Adipose tissue (tissue), 3 donors: Measurements from ENCODE around the gene ATG4C. TPM values are rescaled to one million over a fixed set of nuclear protein-coding genes. Genes with fewer than 3 reads are reported as not detected.
"Not testable (repeated sequence)": the region's sequence is repeated elsewhere in the genome, so short reads cannot be mapped to it uniquely, and the experiment has no call there.

Experiments used
- H3K27ac ChIP-seq: one replicate; pipeline ENCODE4 v1.5.1; 2013; ENCODE audit warnings: low read depth, low read length
- WGBS, 3 donors: extraction: QIAGEN DNeasy Blood & Tissue Kit; methylation state at CpG; one replicate each; pipeline ENCODE4 v1.1.7; 2013; 5-methylcytosine and 5-hydroxymethylcytosine counted together
- polyA plus RNA-seq, 3 donors: library from polyadenylated mRNA; stranded (reverse); fragments of 200-250 nt; gene quantifications; one replicate each; pipeline ENCODE4 v1.2.3, GENCODE V29; 2013
- donor health status: healthy with polysubstance abuse.
- donor health status: Bipolar disorder and iron deficiency.
- donor health status: healthy.

The ATG4C gene
- polyA plus RNA-seq, 3 donors, result 2.0 to 10.2 (median 5.3) TPM

DNA sequence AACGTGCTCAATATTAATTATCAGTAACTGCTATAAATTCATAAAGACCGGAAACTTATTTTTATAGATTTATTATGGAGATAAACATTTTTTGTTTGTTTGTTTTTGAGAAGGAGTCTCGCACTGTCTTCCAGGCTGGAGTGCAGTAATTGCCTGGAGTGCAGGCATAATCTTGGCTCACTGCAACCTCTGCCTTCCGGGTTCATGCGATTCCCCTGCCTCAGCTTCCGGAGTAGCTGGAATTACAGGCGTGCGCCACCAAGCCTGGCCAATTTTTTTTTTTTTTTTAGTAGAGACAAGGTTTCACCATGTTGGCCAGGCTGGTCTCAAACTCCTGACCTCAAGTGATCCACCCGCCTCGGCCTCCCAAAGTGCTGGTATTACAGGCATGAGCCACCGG is 15.4 kb upstream of the ATG4C start:
- not testable (repeated sequence) for H3K27ac ChIP-seq
- WGBS, 3 donors, result 82 to 89% (median 88%) methylated on average over 11 of the region's 11 CpGs

DNA sequence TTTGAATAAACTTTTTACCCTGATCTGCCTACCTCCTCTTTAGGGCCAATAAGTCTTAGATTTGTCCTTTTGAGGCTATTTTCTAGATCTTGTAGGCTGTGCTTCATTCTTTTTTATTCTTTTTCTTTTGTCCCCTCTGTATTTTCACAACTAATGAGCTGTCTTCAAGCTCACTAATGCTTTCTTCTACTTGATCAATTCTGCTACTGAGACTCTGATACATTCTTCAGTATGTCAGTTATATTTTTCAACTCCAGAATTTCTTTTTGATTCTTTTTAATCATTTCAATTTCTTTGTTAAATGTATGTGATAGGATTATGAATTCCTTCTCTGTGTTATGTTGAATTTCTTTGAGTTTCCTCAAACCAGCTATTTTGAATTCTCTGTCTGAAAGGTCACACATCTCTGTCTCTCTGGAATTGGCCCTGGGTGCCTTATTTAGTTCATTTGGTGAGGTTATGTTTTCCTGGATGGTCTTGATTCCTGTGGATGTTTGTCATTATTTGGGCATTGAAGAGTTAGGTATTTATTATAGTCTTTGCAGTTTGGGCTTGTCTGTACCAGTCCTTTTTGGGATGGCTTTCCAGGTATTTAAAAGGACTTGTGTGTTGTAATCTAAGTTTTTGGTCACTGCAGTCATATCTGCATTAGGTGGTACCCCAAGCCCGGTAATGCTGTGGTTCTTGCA is 11.2 kb upstream of the ATG4C start:
- H3K27ac ChIP-seq, result no peak overlapping the region
- 85 to 98% (median 95%) methylated on average over 1 of the region's 1 CpG for WGBS, 3 donors

DNA sequence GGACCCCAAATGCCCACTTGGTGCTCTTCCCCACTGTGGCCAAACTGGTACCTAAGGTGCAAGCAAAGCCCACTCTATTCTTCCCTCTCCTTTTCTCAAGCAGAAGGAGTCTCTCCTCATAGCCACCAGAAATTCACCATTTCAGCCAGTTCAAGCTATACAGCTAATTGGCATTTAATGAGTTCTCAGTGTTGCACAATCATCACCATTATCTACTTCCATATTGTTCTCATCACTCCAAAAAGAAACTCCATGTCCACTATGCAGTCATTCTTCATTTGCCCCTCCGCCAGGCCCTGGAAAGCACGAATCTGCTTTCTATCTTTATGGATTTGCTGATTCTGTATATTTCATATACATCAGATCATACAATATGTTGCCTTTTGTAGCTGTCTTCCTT is 9.9 kb upstream of the ATG4C start:
- 76 to 86% (median 84%) methylated on average over 2 of the region's 2 CpGs for whole genome bisulfite sequencing, 3 donors
- no peak overlapping the region for H3K27ac ChIP-seq

DNA sequence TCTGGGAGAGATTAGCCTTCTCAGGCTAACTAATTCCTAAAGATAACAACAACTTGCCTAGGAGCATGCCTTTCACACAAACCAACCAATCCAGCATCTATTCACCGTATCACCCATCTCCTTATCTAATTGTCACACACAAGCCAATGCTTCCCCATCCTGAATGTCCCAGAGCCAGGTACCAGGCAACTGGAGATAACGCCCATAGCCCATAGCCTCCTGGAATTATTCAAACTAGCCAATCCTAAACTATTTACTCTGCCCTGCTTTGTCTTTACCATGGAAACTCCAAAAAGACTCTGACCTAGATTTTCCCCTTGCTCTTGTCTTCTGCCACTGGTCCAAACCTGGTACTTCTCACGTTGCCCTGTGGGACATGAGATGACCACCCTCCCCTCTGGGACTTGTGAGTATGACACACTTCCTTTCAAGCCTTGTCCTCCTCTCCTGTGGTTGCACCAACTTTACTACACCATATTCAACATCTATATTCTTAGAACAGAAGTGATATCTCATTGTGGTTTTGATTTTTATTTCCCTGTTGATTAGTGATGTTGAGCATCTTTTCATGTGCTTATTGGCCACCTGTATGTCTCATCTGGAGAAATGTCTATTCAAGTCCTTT is 8.8 kb upstream of the ATG4C start:
- WGBS, 3 donors, result 64 to 78% (median 75%) methylated on average over 3 of the region's 3 CpGs
- H3K27ac ChIP-seq, result no peak overlapping the region

DNA sequence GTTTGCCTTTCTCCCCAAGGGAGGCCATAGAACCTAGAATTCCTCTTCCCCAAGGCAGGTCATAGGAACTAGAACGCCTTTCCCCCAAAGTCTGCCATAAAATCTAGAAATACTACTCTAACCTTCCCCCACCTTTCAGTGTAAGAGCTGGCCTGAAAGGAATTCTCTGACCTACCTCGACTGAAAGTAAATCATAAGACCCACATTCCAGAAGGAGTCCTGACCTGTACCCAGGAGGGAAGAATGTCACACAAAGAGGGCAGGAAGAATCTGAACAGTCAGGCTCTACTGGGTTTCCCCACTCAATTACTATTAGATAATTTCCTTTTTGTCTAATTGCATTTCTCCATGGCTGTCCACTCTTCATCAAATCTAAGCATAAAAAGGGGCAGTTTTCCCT is 5.7 kb upstream of the ATG4C start:
- 51 to 57% (median 55%) methylated on average over 2 of the region's 2 CpGs for WGBS, 3 donors
- H3K27ac ChIP-seq, result no peak overlapping the region

DNA sequence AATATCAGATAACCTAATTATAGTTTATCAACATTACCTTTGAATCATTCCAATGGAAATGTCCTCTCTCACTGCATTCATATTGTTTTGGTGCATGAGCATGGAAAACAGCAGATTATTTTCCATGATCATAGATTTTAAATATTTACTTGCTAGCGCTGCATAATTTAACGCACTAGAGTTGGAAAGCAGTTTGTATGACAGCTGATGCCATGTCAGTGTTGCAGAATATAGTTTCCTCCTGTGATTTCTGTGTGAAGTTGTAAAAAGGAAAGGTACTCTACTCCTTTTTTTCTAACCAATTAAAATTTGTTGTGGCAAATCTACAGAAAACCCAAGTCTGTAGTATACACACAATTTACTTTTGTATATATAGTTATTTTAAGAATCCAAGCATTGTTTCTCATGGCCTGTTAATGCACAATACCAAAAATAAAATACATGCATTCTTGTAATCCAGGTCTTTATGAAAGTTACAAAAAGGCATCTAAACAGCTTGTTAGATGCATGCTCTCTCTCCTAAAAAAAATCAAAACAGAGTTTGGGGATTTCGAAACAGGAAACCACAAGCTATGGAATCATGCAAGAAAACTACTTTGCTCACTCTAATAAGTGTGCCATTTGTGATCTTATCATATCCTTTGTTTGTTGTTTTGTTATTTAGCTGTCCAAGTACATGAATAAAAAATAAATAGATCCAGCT is 1.9 kb upstream of the ATG4C start:
- H3K27ac ChIP-seq, result no peak overlapping the region
- 60 to 71% (median 71%) methylated on average over 3 of the region's 3 CpGs for WGBS, 3 donors

DNA sequence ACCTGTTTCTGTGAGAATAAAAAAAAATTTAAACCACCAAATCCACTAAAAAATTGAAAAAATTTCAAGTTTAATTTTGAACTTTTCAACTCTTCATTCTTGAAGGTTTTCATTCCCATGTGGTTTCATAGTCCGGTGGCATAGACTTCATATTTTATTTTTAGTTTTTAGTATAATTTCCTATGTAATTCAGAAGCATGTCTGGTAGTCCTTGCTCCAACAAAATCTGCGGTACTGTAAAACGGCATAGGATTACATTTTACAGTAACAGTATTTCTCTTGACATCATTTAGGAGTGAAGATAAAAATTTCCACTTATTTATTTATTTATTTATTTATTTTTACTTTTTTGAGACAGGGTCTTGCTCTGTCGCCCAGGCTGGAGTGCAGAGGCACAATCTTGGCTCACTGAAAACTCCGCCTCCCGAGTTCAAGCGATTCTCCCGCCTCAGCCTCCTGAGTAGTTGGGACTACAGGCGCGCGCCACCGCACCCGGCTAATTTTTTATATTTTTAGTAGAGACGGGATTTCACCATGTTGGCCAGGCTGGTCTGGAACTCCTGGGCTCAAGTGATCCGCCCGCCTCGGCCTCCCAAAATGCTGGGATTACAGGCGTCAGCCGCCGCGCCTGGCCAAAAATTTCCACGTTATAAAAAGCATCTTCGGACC is 1.3 kb upstream of the ATG4C start:
- not testable (repeated sequence) for H3K27ac ChIP-seq
- WGBS, 3 donors, result 87 to 91% (median 89%) methylated on average over 23 of the region's 23 CpGs

DNA sequence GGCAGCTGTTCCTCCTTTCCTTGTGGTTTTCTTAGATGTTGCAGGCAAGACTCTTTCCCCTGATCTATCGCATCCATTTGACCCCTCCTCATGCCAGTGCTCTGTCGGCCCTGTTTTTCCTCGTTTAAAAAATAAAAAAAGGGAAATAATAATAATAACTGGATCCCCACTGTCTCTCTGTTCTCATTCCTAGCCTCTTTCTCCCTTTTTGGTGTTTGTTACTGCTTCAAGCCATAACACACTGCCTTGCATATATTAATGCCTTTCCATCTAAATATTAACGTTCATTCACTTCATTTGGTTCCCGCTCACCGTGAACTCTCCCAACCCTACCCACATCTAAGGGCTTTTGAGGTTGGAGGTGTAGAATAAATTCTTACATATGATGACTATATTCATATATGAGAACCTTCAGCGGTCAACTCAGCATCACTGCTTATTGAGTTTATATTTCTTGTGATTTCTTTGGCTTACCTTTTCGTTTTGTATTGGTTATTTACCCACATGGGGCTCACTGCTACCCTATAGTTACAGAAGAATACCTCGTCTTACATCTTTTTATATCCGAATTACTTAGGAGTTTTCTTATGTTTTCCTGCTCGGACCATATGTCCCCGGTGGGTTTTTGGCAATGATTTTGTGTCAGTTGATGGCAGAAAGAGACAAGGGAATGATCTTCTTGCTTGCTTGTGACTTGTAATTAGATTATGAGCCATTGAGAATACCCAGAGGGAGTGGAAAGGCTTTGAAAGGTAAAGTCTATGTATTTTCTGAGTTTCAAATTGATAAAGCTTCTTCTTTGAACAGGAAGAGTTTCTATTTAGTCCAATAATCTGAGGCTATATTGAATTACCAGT is 805 bp downstream of the ATG4C start:
- H3K27ac ChIP-seq, result no peak overlapping the region
- 6 to 15% (median 15%) methylated on average over 12 of the region's 12 CpGs for WGBS, 3 donors

DNA sequence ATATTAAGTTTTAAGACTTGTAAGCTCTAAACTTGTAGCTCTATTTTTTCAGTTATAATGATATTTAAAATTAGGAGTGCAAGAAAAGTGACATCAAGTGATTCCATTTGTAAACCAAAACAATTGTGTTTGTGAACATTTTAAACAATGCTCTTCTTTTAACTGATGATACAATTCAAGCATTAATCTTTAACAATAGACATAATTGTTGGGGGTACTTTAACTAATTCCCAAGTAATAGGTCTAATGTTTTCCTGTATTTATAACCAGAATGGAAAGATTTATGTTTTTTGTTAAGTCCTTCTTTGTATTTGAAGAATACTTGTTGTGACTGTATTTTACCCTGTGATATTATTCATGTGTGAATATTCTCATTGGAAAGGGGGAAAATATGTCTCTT is 6.8 kb downstream of the ATG4C start:
- no peak overlapping the region for H3K27ac ChIP-seq

DNA sequence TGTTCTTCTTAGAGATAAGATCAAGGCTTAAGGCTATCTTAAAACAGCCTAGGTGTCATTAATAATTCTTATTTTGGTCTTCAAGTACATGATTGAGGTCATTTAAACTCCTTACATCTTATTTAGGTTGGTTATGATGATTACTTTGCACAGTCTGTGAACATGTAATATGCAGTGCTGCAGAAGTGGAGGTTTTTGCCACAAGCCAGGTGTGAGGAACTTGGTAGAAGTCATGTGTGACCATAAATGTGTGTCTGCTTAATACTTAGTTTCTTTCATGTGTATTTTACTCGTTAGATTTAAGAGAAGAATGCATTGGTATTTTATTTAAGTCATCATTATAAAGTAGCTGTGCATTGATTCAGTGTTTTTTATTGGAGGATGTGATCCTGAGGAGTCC is 10.1 kb downstream of the ATG4C start:
- H3K27ac ChIP-seq, result no peak overlapping the region
- WGBS, 3 donors, result 63 to 79% (median 77%) methylated on average over 1 of the region's 1 CpG

DNA sequence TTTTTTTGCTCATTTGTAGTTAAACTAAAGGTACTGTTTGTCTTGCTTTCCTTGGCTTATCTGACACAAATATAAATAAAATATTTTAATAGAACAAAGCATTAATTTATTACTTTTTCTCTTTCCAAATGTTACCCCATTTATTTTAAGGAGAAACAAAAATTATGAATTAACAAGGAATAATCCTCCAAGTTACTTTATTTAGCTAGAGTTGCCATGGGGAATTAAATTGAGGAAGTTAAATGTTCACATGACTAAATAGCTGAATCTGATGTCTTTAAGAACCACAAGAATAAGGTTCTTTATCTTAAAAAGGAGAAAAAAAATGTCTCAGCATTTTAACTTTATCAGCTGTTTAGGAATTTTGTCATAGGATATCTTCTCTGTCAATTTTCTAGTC is 12.3 kb downstream of the ATG4C start:
- H3K27ac ChIP-seq, result no peak overlapping the region

DNA sequence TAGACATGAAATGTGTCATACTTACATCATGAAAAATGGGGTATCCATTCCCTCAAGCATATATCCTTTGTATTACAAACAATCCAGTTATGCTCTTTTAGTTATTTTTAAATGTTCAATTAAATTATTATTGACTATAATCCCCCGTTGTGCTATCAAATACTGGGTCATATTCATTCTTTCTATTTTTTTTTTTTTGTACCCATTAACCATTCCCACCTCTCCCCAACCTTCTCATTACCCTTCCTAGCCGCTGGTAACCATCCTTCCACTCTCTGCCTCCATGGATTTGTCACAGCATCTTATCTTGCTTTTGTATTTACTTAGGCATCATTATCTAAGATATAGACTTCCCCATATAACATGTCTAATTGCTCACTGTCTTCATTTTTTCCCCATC is 15.8 kb downstream of the ATG4C start:
- no peak overlapping the region for H3K27ac ChIP-seq
- WGBS, 3 donors, result 91 to 95% (median 95%) methylated on average over 2 of the region's 2 CpGs

DNA sequence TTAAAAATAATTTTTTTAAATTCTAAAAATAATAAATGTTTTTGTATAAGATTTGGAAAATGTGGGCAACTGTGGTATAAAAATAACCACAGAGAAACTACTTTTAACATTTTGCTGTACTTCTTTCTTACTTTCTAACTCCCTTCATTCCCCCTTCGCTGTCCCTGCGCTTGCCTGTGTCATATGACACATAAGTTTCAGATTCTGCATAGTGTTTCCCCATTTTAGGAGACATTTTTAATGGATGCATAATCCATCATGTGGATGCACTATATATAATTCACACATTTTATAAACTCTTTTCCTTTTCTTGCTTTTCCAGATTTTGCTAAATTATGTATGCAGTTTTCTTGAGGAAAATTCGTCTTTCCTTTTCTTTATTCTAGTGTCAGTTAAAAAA is 16.3 kb downstream of the ATG4C start:
- 67 to 95% (median 75%) methylated on average over 3 of the region's 3 CpGs for WGBS, 3 donors
- H3K27ac ChIP-seq, result no peak overlapping the region

DNA sequence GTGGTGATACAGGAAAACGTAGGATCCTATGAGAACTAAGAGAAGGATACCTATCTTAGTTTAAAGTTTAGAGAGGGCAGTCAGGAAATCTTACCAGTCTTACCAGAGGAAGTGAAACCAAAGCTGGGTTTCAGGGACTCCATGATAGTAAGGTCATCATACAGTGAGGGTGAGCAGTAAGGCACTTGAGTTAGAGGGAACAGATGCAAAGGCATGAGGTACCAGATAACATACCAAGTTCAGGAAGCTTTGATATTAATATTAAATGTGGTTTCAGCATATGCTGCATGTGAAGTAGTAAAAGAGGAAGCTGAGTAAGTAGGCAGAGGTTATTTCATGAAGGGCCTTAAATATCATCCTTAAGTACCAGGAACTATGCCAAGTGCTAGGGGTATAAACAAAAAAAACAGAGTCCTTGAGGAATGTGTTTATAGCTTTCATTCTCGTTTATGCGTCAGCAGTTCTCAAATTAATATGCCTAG is 16.9 kb downstream of the ATG4C start:
- H3K27ac ChIP-seq, result no peak overlapping the region
- 52 to 77% (median 60%) methylated on average over 3 of the region's 3 CpGs for WGBS, 3 donors

DNA sequence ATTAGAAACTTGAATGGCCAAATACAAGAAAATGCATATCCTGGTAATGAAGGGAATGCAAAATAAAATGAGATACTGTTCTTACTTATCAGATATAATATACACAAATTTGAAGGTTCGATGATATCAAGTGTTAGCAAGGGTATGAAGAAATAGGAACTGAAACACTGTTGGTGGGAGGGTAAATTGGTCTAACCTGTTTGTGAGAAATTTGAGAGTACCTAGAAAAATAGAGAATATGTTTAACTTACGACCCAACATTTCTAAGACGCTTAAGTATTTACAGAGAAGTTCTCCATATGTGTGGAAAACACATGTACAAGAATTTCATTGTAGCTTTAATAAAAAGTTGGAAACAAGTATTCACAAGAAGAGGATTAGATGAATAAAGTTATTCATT is 25.9 kb downstream of the ATG4C start:
- no peak overlapping the region for H3K27ac ChIP-seq
- 90 to 97% (median 97%) methylated on average over 3 of the region's 3 CpGs for WGBS, 3 donors

DNA sequence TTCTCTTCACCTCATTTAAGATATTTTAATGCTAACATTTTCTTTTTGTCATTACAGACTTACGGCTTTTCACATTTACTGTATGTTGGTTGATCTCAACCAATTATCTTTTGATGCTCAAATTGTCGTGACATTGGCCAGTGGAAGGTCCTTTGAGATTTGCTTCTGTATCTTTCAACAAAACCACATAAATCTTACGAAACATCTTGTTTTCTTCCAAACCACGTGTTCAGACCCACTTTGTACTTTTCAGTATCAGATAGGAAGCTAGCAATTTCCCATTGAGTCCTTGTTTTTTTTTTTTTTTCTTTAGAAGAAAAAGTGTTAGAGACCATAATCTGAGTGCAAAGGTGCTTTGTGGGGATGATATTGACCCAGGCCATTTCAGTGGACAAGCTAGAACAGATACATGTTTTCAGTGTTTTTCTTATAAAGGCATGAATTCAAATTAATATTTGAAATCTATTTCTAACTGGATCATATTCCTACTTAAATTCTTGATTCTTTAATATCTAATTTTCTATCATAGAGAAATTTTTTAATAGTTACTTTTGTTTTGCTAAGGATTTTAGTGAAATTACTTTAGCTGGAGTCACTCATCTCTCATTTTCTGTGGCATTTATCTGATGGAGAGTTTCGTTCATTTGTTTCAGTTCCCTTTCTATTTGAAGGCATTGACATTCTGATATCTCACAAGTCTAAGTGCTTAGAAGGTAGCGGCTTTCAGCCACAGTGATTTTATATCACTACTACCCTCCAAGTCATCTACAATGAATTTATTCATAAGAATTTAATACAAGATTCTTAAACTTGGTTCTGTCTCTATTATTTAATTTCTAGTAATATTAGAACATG is 26.7 kb downstream of the ATG4C start:
- H3K27ac ChIP-seq, result no peak overlapping the region
- 81 to 93% (median 83%) methylated on average over 6 of the region's 6 CpGs for WGBS, 3 donors

DNA sequence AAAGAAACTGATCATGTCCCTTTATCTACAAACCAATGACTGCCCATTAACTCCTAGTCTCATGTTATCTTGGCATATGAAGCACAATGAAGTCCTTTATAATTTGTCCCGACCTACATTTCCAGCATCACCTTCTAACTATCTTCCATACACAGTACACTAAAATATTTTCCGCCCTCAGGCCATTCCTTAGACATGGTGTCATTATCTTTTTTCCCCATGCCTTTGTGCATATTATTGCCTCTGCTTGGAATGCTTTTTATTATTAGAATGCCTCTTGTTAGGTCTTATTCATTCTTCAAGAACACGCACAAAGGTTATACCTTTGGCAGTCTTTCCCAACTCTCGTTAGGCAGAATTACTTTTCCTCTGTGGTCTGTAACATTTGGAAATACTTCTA is 39.6 kb downstream of the ATG4C start:
- no peak overlapping the region for H3K27ac ChIP-seq
- WGBS, 3 donors, result 92 to 96% (median 95%) methylated on average over 4 of the region's 4 CpGs

DNA sequence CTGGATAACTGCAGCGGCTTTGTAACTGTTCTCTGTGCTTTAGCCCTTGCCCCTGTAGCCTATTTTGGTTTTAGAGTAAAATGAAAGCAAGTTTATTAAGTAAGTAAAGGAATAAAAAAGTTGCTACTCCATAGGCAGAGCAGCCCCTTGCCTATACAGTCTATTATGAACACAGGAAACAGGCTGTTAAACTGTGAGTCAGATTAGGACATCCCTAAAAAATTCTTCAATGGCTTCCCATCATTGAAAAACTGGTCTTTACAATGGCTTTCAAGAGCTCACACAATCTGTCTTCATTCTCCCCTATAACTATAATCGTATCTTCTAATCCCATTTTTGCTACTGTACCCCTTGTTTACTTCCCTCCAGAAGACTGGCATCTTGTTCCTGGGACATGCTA is 43.0 kb downstream of the ATG4C start:
- 94 to 100% (median 98%) methylated on average over 2 of the region's 2 CpGs for whole genome bisulfite sequencing, 3 donors
- H3K27ac ChIP-seq, result no peak overlapping the region
